Activated B cell treated with CpG ODN at 0.5 μM for 24 hours (primary cell): ENCODE results near the gene CARS2. TPM values are rescaled to one million over a fixed set of nuclear protein-coding genes. Genes with fewer than 3 reads are reported as not detected.

Experiments used
- ATAC-seq: fragments of 200-7000 bp; cut with Tn5 transposase; one replicate; pipeline ENCODE4 v1.10.0; 2021; ENCODE audit warnings: low read depth, mild to moderate bottlenecking, moderate library complexity
- CTCF ChIA-PET: fragments of 350-600 bp; sonication (Branson Sonifier 250); formaldehyde crosslinking; loops from one replicate; lab custom pipeline; 2021; ENCODE audit warnings: antibody characterized with exemption; lab: Charles Lee
- POLR2A ChIA-PET: fragments of 350-600 bp; sonication (Branson Sonifier 250); formaldehyde crosslinking; loops from one replicate; lab custom pipeline; 2021; ENCODE audit warnings: antibody characterized with exemption; lab: Charles Lee
- DNase-seq: peaks from one replicate; pipeline ENCODE4 v3.0.0; 2022
- H3K27ac Mint-ChIP-seq: one replicate; pipeline ENCODE4 v1.8.0; 2020; ENCODE audit warnings: mixed read lengths
- H3K27me3 Mint-ChIP-seq: one replicate; pipeline ENCODE4 v1.8.0; 2021; ENCODE audit warnings: mixed read lengths
- H3K36me3 Mint-ChIP-seq: one replicate; pipeline ENCODE4 v1.8.0; 2021; ENCODE audit warnings: low read depth, mixed read lengths
- H3K4me1 Mint-ChIP-seq: one replicate; pipeline ENCODE4 v1.8.0; 2021; ENCODE audit warnings: mixed read lengths
- H3K4me3 Mint-ChIP-seq: one replicate; pipeline ENCODE4 v1.8.0; 2020; ENCODE audit warnings: mild to moderate bottlenecking, mixed read lengths
- H3K9me3 Mint-ChIP-seq: one replicate; pipeline ENCODE4 v1.8.0; 2020; ENCODE audit warnings: mixed read lengths
- CTCF ChIP-seq: fragments of 200-600 bp; IDR thresholded peaks from one replicate; pipeline ENCODE4 v1.8.0; 2022; ENCODE audit warnings: antibody characterized with exemption, mild to moderate bottlenecking
- intact Hi-C: fragments of 100-400 bp; cut with micrococcal nuclease; formaldehyde crosslinking; loops from one replicate; pipeline ENCODE4 v1.15.1; 2024
- total RNA-seq: library from RNA; stranded (reverse); gene quantifications from 2 replicates; pipeline ENCODE4 v1.2.3, GENCODE V29; 2022

CARS2 gene
- total RNA-seq, 1 donor from 2014 or later: 115 TPM

- no peak for ATAC-seq
- ChIA-PET POLR2A (interaction anchor here (1.0 to 1.9 kb wide), 5 partner anchors 10 to 58 kb away, joined by 3 to 7 read pairs (median 4); no protein-coding TSS in a partner anchor), CTCF (interaction anchor here (2.4 kb wide), 1 partner anchor 11 kb away, joined by 11 read pairs; no protein-coding TSS in a partner anchor)
- Mint-ChIP-seq H3K4me1 (peaks cover 78% of the 10 kb centered on the region), H3K27ac (no peak overlapping the region), H3K36me3 (peaks cover 49% of the 10 kb centered on the region), H3K4me3 (no peak overlapping the region), H3K9me3 (peaks cover 3% of the 10 kb centered on the region), H3K27me3 (no peaks in the 10 kb centered on the region)
- DNase-seq: no peak
- intact Hi-C loops: loop anchor here (5.0 kb wide), 1 partner anchor 55 kb away; the partner anchor contains the start of gene ING1
- TF ChIP-seq CTCF: no peak
Observed at GRCh38 chr13:110657196-110657595, 48.7 kb downstream of the CARS2 start.

GRCh38 chr13:110653851-110654250 is 52.1 kb downstream of the CARS2 start:
- ChIA-PET CTCF (interaction anchor here (0.7 to 0.9 kb wide), 2 partner anchors 9 to 22 kb away, joined by 3 read pairs; no protein-coding TSS in a partner anchor), POLR2A (interaction anchor here (3.4 to 5.1 kb wide), 3 partner anchors 23 to 61 kb away, joined by 14 to 35 read pairs (median 19); partner anchors contain the start of gene ING1)
- intact Hi-C loops: loop anchor here (1.0 to 5.0 kb wide), 3 partner anchors 11 to 37 kb away; partner anchors contain the start of gene NAXD
- H3K36me3 Mint-ChIP-seq: peaks cover 49% of the 10 kb centered on the region
- H3K27ac Mint-ChIP-seq: peak overlapping the region; percentile 78
- TF ChIP-seq CTCF: no peak
- no peaks in the 10 kb centered on the region for H3K27me3 Mint-ChIP-seq
- H3K4me1 Mint-ChIP-seq: peaks cover 76% of the 10 kb centered on the region
- no peak for DNase-seq
- no peak overlapping the region for H3K4me3 Mint-ChIP-seq
- no peaks in the 10 kb centered on the region for H3K9me3 Mint-ChIP-seq
- ATAC-seq: no peak

- H3K27ac Mint-ChIP-seq: peak overlapping the region; percentile 78
- peak overlapping the region; percentile 58 for H3K4me3 Mint-ChIP-seq
- peaks cover 53% of the 10 kb centered on the region for H3K36me3 Mint-ChIP-seq
- peaks cover 74% of the 10 kb centered on the region for H3K4me1 Mint-ChIP-seq
- intact Hi-C loops: loop anchor here (1.0 to 5.0 kb wide), 3 partner anchors 12 to 36 kb away; partner anchors contain the start of gene NAXD
- no peak for DNase-seq
- ChIA-PET CTCF (interaction anchor here (0.9 to 2.6 kb wide), 2 partner anchors 23 kb away, joined by 3 to 12 read pairs; no protein-coding TSS in a partner anchor), POLR2A (interaction anchor here (1.3 to 5.1 kb wide), 5 partner anchors 23 to 259 kb away, joined by 4 to 35 read pairs (median 14); partner anchors contain the start of gene ING1)
- no peaks in the 10 kb centered on the region for H3K9me3 Mint-ChIP-seq
- no peaks in the 10 kb centered on the region for H3K27me3 Mint-ChIP-seq
- peak; percentile 55 for ATAC-seq
- no peak for TF ChIP-seq CTCF
Observed at GRCh38 chr13:110653271-110653670, 52.6 kb downstream of the CARS2 start.

GRCh38 chr13:110652764-110653163 is 53.2 kb downstream of the CARS2 start:
- no peak for TF ChIP-seq CTCF
- peak; percentile 29 for ATAC-seq
- Mint-ChIP-seq H3K4me3 (peak overlapping the region; percentile 15), H3K36me3 (peaks cover 53% of the 10 kb centered on the region), H3K27ac (peak overlapping the region; percentile 50), H3K27me3 (no peaks in the 10 kb centered on the region), H3K9me3 (no peaks in the 10 kb centered on the region), H3K4me1 (peaks cover 73% of the 10 kb centered on the region)
- no peak for DNase-seq
- ChIA-PET CTCF (interaction anchor here (0.7 to 2.6 kb wide), 3 partner anchors 13 to 61 kb away, joined by 3 to 12 read pairs (median 3); no protein-coding TSS in a partner anchor), POLR2A (interaction anchor here (1.2 to 5.1 kb wide), 6 partner anchors 13 to 260 kb away, joined by 3 to 35 read pairs (median 8); partner anchors contain the start of gene ING1)
- intact Hi-C loops: loop anchor here (1.0 to 5.0 kb wide), 3 partner anchors 13 to 35 kb away; partner anchors contain the start of gene NAXD

- ATAC-seq (peak; percentile 65), DNase-seq (no peak)
- TF ChIP-seq CTCF: no peak
- CTCF ChIA-PET: interaction anchor here (0.7 to 2.6 kb wide), 4 partner anchors 13 to 196 kb away, joined by 3 to 12 read pairs (median 3); no protein-coding TSS in a partner anchor
- Mint-ChIP-seq H3K4me3 (peak overlapping the region; percentile 64), H3K27ac (peak overlapping the region; percentile 76), H3K4me1 (peaks cover 71% of the 10 kb centered on the region), H3K27me3 (no peaks in the 10 kb centered on the region), H3K9me3 (no peaks in the 10 kb centered on the region), H3K36me3 (peaks cover 55% of the 10 kb centered on the region)
- intact Hi-C loops: loop anchor here (5.0 kb wide), 1 partner anchor 35 kb away; the partner anchor contains the start of gene NAXD
- POLR2A ChIA-PET: interaction anchor here (0.9 to 5.1 kb wide), 8 partner anchors 9 to 260 kb away, joined by 3 to 35 read pairs (median 6); partner anchors contain the start of gene ING1
Observed at GRCh38 chr13:110652231-110652730, 53.6 kb downstream of the CARS2 start.
